Mononuclear cell (primary cell): Measurements from ENCODE around the gene ZFP1. TPM values are rescaled to one million over a fixed set of nuclear protein-coding genes. Genes with fewer than 3 reads are reported as not detected.

Experiments used
- H3K27me3 ChIP-seq: 2 replicates; pipeline ENCODE4 v1.6.0; 2011; ENCODE audit warnings: low read length, control low read depth; ENCODE audit not compliant: insufficient read depth
- H3K4me1 ChIP-seq: 2 replicates; pipeline ENCODE4 v1.5.1; 2011; ENCODE audit warnings: mild to moderate bottlenecking, low read length, control low read depth; ENCODE audit not compliant: insufficient read depth
- H3K4me3 ChIP-seq: 2 replicates; pipeline ENCODE4 v1.5.1; 2011; ENCODE audit warnings: mild to moderate bottlenecking, low read length, moderate library complexity
- H3K9me3 ChIP-seq: 2 replicates; pipeline ENCODE4 v1.5.1; 2011; ENCODE audit warnings: low read depth, mild to moderate bottlenecking, control low read depth, low read length
- total RNA-seq: library from RNA; depleted of rRNA; stranded (reverse); fragments of >200 nt; gene quantifications from one replicate; pipeline ENCODE4 v1.2.3, GENCODE V29; 2012

The ZFP1 gene
- total RNA-seq, 1 donor, result 14.2 TPM

GRCh38 chr16:75110637-75111513 lies 37.4 kb upstream of the ZFP1 start:
- peaks cover 65% of the 10 kb centered on the region for H3K4me1 ChIP-seq
- H3K27me3 ChIP-seq, result peaks cover 9% of the 10 kb centered on the region
- H3K9me3 ChIP-seq, result no peaks in the 10 kb centered on the region
- no peak overlapping the region for H3K4me3 ChIP-seq

GRCh38 chr16:75111514-75111940 lies 36.8 kb upstream of the ZFP1 start:
- Histone ChIP-seq H3K27me3 (peaks cover 9% of the 10 kb centered on the region), H3K9me3 (no peaks in the 10 kb centered on the region), H3K4me1 (peaks cover 62% of the 10 kb centered on the region), H3K4me3 (no peak overlapping the region)

- Histone ChIP-seq H3K4me1 (peaks cover 58% of the 10 kb centered on the region), H3K9me3 (no peaks in the 10 kb centered on the region), H3K4me3 (no peak overlapping the region), H3K27me3 (peaks cover 9% of the 10 kb centered on the region)
Measured at GRCh38 chr16:75111961-75112733, 36.2 kb upstream of the ZFP1 start.

DNA sequence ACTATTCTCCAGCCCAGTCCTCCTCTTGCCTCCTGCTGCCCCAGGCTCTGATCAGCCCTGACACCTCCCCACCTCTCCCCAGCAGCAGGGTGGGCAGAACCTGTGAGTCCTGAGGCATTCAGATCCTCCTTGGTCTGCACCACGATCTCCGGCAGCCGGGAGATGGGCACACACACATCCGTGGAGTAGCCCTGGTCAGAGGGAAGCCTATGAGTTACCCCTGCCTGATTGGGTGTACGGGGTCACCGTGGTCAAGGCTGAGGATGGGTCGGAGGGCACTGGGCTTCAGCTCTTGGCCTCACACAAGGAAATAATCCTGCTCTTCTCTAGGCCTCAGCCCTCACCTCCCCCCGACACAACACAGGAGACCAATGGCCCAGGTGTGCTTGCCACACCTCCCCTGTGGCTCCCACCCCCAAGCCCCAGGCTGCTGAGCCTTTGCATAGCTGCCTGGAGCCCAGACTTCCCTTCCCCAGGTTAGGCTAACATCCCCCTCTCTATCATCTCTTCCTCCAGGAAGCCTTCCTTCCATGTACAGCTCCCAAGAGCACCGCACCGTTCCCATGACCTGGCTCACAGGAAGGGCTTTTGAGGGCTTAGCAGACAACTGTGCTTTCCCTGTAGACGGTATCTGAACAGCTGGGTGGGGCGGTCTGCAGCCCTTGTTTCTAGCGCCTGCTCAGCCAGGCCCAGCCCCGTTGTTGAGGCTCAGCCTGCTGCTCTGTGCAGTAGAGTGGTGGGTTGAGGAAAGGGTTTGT lies 35.4 kb upstream of the ZFP1 start:
- Histone ChIP-seq H3K27me3 (peaks cover 9% of the 10 kb centered on the region), H3K4me1 (peaks cover 57% of the 10 kb centered on the region), H3K4me3 (no peak overlapping the region), H3K9me3 (no peaks in the 10 kb centered on the region)

- H3K4me1 ChIP-seq, result peaks cover 50% of the 10 kb centered on the region
- H3K27me3 ChIP-seq, result peaks cover 9% of the 10 kb centered on the region
- H3K9me3 ChIP-seq, result no peaks in the 10 kb centered on the region
- no peak overlapping the region for H3K4me3 ChIP-seq
Measured at GRCh38 chr16:75113541-75114121, 34.7 kb upstream of the ZFP1 start.

- H3K9me3 ChIP-seq, result no peaks in the 10 kb centered on the region
- peaks cover 9% of the 10 kb centered on the region for H3K27me3 ChIP-seq
- H3K4me3 ChIP-seq, result no peak overlapping the region
- H3K4me1 ChIP-seq, result peaks cover 43% of the 10 kb centered on the region
Measured at GRCh38 chr16:75114179-75114945, 34.0 kb upstream of the ZFP1 start.

DNA sequence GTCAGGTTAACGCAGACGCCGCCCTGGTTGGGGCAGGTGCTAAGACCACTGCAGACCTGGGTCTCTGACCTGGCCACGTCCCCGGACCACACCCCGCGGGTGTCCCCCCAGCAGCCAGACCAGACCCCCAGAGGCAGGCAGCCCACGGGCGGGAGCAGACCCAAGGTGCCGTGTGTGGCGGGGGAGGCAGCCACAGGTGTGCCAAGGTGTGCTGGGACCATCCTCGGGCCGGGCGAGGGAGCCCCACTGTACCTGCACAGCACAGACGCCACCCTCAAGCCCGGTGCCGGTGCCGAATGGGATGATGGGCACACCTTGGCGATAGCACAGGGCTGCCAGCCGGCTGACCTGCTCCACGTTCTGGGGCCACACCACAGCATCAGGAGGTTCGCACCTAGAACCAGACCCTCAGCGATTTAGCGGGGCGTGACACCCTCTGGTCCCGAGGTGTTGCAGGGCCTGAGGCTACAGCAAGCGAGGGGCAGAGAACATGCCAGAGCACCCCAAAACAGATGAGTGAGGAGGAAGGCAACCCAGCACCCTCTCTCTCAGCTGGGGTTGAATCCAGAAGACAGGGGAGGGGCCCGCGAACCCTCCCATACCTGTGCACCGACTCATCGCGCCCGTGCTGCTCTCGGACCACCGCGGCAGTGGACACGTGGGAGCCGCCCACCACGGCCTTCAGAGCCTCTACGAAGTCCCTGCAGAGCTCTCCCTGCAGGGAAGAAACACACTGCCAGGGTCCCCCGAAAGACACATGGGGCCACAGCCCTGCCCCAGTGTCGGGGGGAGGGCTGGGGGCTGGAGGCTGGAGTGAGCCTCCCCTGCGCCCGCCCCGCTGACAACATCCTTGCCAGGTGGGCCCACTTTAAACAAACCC lies 33.1 kb upstream of the ZFP1 start:
- Histone ChIP-seq H3K4me1 (peaks cover 34% of the 10 kb centered on the region), H3K27me3 (peaks cover 9% of the 10 kb centered on the region), H3K4me3 (no peak overlapping the region), H3K9me3 (no peaks in the 10 kb centered on the region)

DNA sequence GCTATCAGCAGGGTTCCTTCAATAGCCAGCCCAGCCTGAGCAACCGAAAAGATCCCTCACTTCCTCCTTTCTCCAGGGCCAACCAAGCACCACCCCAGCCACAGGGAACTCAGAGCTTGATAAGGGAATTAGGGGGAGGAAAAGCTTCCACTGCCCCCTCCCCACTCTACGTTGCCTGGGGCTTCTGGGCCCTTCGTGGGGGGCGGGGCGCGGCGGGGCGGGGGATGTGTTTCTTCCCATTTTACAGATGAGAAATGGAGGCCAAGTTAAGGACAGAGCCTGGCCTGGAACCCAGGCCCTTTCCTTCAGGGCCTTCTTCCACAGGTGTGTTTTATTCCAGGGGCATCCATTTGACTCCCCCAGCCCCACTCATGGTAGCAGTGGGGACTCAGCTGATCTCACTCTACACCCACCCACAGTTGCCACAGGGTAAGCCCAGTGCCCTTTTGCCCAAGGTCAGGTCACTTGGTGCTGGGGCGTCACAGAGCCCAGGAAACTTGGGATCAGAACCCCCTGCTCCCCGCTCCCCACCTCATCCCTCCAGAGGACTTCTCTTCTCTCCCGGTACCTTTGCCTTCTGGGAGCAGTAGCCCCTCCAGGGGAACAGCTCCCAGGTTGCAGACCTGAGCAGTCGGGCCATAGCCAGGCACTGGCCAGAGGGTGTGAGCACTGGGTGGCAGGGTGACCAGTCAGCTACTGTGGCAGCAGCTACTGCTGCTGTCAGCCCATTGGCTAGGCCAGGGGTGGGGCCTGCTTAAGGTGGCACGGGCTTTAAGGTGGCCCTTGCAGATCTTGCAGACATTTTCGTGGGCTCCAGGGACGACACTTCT lies 32.0 kb upstream of the ZFP1 start, which contains the start of gene LDHD:
LDHD (minus strand) TSS at position 700 of the 830 bp plus-strand sequence; CDS start at position 640, 60 bp downstream.
- H3K4me3 ChIP-seq, result no peak within 1 kb of the TSS
- H3K9me3 ChIP-seq, result no peaks in the 10 kb centered on the region
- H3K27me3 ChIP-seq, result peaks cover 9% of the 10 kb centered on the region
- H3K4me1 ChIP-seq, result peaks cover 23% of the 10 kb centered on the region

GRCh38 chr16:75116911-75117245 lies 31.4 kb upstream of the ZFP1 start:
- Histone ChIP-seq H3K4me3 (no peak overlapping the region), H3K9me3 (peaks cover 5% of the 10 kb centered on the region), H3K4me1 (peaks cover 17% of the 10 kb centered on the region), H3K27me3 (peaks cover 9% of the 10 kb centered on the region)

GRCh38 chr16:75118943-75119539 lies 29.3 kb upstream of the ZFP1 start:
- peaks cover 12% of the 10 kb centered on the region for H3K9me3 ChIP-seq
- H3K4me1 ChIP-seq, result peaks cover 9% of the 10 kb centered on the region
- H3K27me3 ChIP-seq, result no peaks in the 10 kb centered on the region
- no peak overlapping the region for H3K4me3 ChIP-seq

DNA sequence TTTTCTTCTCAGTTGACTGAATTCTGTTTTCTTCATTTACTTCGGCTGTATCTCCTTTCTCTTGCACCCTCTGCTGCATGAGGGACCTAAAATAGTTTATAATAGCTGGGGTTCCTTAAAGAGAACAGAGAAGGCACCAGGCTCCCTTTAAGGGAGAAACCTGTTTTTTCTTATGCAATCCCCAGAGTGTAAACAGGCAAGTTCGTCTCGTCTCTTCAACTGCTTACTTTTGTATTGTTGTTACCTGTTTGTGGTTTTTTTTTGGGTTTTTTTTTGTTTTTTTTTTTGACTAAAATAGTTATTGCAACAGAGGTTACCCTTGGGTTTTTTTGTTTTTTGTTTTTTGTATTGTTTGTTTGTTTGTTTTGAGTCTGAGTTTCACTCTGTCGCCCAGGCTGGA lies 28.1 kb upstream of the ZFP1 start:
- H3K4me1 ChIP-seq, result peaks cover 9% of the 10 kb centered on the region
- H3K9me3 ChIP-seq, result peaks cover 12% of the 10 kb centered on the region
- H3K27me3 ChIP-seq, result no peaks in the 10 kb centered on the region
- H3K4me3 ChIP-seq, result no peak overlapping the region

GRCh38 chr16:75121949-75122568 lies 26.3 kb upstream of the ZFP1 start:
- H3K4me1 ChIP-seq, result no peaks in the 10 kb centered on the region
- H3K27me3 ChIP-seq, result no peaks in the 10 kb centered on the region
- H3K9me3 ChIP-seq, result peaks cover 12% of the 10 kb centered on the region
- no peak overlapping the region for H3K4me3 ChIP-seq
